Esophagus muscularis mucosa (tissue), 3 donors: Measurements from ENCODE around the gene LIPA.

Experiments used
- POLR2A ChIP-seq: fragments of 450-650 bp; IDR thresholded peaks from one replicate; pipeline ENCODE4 v1.6.1; 2017; ENCODE audit warnings: antibody characterized with exemption, moderate library complexity, mild to moderate bottlenecking, low read depth
- POLR2AphosphoS5 ChIP-seq, 2 donors: sonication (generic); formaldehyde crosslinking; IDR thresholded peaks; one replicate each; pipeline ENCODE4 v1.6.1; 2017; ENCODE audit warnings: antibody characterized with exemption in 2 of 2
- TF ChIP-seq, protein P1 (sequence below), 3 experiments: fragments of 200-600 bp in 2 of 3; fragments of 450-650 bp in 1 of 3; sonication (generic) in 2 of 3; IDR thresholded peaks; one replicate each; pipeline ENCODE4 v1.5.1; 2017 to 2019; ENCODE audit warnings: antibody characterized with exemption in 3 of 3, mild to moderate bottlenecking in 2 of 3, moderate library complexity in 1 of 3

DNA sequence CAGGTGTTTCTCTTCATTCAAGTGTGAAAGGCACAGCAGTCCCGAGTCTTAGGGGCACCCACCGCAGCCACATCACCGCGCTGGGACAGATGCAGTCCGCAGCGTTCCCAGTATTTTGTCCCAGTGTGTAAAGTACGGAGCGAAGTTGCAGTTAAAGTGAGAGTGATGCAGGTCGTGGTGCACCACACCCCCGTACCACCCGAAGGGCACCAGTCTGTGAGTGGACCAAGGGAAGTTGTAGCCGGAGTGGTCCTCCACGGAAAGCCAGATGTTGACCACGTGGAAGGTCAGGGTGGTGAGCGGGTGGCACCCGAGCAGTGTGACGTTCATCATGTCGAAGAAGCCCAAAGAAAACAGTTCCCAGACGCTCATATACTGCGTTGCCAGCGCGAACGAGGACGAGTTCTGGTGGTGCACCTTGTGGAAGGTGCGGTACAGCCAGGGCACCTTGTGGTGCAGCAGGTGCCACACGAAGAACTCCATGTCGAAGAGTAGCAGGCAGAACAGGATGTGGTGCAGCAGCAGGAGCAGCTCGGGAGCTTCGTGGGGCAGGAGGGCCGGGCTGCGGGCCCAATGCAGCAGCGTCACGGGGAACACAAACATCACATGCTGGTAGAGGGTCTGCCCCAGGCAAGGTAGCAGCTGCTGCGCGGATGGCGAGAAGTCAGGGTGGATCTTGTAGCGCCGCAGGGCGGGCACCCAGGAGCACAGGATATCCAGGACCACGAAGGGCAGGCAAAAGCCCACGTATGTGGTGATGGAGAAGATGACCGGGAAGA lies 45.0 kb downstream of the LIPA start:
- TF ChIP-seq, protein P1, sequence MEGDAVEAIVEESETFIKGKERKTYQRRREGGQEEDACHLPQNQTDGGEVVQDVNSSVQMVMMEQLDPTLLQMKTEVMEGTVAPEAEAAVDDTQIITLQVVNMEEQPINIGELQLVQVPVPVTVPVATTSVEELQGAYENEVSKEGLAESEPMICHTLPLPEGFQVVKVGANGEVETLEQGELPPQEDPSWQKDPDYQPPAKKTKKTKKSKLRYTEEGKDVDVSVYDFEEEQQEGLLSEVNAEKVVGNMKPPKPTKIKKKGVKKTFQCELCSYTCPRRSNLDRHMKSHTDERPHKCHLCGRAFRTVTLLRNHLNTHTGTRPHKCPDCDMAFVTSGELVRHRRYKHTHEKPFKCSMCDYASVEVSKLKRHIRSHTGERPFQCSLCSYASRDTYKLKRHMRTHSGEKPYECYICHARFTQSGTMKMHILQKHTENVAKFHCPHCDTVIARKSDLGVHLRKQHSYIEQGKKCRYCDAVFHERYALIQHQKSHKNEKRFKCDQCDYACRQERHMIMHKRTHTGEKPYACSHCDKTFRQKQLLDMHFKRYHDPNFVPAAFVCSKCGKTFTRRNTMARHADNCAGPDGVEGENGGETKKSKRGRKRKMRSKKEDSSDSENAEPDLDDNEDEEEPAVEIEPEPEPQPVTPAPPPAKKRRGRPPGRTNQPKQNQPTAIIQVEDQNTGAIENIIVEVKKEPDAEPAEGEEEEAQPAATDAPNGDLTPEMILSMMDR (IDR thresholded peaks at IDR 0.05), result no peak
- TF ChIP-seq POLR2AphosphoS5 (IDR thresholded peaks at IDR 0.05), result no peak
- no peak for TF ChIP-seq POLR2A
